Neural cell (in vitro differentiated cells): ENCODE results near the gene NBDY.

Experiments used
- EP300 ChIP-seq: fragments of 450-650 bp; conservative IDR thresholded peaks from 2 replicates; pipeline ENCODE4 v1.6.1; 2014; ENCODE audit warnings: antibody characterized with exemption, mild to moderate bottlenecking, moderate library complexity; ENCODE audit not compliant: poor library complexity, severe bottlenecking
- TF ChIP-seq, protein P1 (sequence below): fragments of 450-650 bp; IDR thresholded peaks from 2 replicates; pipeline ENCODE4 v1.5.1; 2014; ENCODE audit warnings: antibody characterized with exemption, mild to moderate bottlenecking, moderate library complexity; ENCODE audit not compliant: poor library complexity, severe bottlenecking

GRCh38 chrX:56762707-56763555 lies 33.9 kb downstream of the NBDY start:
- TF ChIP-seq, protein P1, sequence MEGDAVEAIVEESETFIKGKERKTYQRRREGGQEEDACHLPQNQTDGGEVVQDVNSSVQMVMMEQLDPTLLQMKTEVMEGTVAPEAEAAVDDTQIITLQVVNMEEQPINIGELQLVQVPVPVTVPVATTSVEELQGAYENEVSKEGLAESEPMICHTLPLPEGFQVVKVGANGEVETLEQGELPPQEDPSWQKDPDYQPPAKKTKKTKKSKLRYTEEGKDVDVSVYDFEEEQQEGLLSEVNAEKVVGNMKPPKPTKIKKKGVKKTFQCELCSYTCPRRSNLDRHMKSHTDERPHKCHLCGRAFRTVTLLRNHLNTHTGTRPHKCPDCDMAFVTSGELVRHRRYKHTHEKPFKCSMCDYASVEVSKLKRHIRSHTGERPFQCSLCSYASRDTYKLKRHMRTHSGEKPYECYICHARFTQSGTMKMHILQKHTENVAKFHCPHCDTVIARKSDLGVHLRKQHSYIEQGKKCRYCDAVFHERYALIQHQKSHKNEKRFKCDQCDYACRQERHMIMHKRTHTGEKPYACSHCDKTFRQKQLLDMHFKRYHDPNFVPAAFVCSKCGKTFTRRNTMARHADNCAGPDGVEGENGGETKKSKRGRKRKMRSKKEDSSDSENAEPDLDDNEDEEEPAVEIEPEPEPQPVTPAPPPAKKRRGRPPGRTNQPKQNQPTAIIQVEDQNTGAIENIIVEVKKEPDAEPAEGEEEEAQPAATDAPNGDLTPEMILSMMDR: no peak
- TF ChIP-seq EP300: no peak
